ENCODE results near the gene UTP3. TPM values are rescaled to one million over a fixed set of nuclear protein-coding genes. Genes with fewer than 3 reads are reported as not detected.
"Not testable (repeated sequence)": the region's sequence is repeated elsewhere in the genome, so short reads cannot be mapped to it uniquely, and the experiment has no call there.

UTP3 gene, protein sequence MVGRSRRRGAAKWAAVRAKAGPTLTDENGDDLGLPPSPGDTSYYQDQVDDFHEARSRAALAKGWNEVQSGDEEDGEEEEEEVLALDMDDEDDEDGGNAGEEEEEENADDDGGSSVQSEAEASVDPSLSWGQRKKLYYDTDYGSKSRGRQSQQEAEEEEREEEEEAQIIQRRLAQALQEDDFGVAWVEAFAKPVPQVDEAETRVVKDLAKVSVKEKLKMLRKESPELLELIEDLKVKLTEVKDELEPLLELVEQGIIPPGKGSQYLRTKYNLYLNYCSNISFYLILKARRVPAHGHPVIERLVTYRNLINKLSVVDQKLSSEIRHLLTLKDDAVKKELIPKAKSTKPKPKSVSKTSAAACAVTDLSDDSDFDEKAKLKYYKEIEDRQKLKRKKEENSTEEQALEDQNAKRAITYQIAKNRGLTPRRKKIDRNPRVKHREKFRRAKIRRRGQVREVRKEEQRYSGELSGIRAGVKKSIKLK
- total RNA-seq = 21.8 and 25.6 TPM in 2 replicates

- DNase-seq (ENCODE audit: extremely low read depth, low read depth, low spot score) = peak; percentile 99
Observed at GRCh38 chr4:70687821-70688794, at the start of gene UTP3. TSS of gene UTP3 (plus strand) at chr4:70688532. CDS start at chr4:70688678, 146 bp downstream.

DNA sequence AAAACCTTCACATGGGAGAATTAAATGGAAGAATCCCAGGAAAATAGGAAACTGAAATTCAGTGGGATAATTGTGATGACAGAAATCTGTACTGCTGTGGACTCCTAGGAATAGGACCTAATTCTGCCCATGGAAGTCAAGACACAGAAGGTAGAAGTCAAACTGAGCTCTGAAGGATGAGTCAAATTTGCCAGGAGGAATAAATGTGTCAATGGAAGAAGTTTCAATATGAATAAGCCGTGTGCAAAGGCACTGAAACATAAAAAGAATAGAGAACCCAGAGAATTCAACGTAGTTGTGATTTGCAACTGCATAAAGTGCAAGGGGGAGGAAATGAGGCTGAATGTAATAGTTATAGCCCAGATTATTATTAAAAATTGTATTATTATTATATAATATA is 48.1 kb upstream of the UTP3 start:
- DNase-seq (ENCODE audit: extremely low read depth, low read depth, low spot score) = no peak

DNA sequence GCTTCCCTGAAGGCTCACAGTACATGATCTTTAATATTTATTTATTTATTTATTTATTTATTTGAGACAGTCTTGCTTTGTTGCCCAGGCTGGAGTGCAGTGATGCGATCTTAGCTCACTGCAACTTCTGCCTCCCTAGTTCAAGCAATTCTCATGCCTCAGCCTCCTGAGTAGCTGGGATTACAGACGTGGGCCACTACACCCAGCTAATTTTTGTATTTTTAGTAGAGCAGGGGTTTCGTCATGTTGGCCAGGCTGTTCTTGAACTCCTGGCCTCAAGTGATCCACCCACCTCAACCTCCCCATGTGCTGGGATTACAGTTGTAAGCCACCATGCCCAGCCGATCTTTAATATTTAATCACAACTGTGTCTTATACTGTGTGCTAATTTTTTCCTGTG is 37.6 kb upstream of the UTP3 start:
- not testable (repeated sequence) for DNase-seq (ENCODE audit: extremely low read depth, low read depth, low spot score)

- DNase-seq (ENCODE audit: extremely low read depth, low read depth, low spot score) = peak; percentile 9
Observed at GRCh38 chr4:70651864-70652506, 36.3 kb upstream of the UTP3 start.

DNA sequence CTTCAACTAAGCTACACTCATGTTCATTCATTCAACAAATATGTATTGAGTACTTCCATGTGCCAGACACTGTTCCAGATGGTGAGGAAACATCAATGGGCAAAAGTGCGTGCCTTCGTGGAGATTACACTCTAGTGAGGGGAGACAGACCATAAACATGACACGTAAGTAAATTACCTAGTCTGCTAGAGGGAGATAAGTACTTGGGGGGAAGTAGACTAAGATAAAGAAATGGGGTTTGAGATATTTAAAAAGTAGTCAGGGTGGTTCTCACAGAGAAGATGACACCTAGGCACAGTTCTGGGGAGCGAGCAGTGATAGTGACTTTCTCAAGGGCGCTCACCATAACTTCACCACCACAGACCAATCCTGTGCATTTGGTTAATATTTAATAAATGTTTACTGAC is 33.7 kb upstream of the UTP3 start:
- no peak for DNase-seq (ENCODE audit: extremely low read depth, low read depth, low spot score)

DNA sequence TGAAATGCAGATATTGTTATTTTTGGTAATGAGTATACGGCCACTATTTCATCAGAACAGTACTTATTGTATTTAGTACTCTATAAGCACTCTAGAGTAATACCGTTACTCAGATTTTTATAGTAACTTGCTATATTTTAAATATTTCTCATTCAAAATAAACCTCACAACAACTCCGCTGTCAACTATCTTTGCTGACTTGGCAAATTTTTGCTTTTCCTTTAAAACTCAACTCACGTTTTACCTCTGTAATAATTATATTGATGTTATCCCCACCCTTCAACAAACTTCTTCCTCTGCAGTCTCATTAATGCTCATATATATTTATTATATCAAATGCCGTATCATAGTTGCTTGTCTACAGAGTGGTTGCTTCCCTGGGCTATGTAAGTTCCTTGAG is 31.0 kb upstream of the UTP3 start:
- no peak for DNase-seq (ENCODE audit: extremely low read depth, low read depth, low spot score)

GRCh38 chr4:70658418-70658817 is 29.9 kb upstream of the UTP3 start:
- no peak for DNase-seq (ENCODE audit: extremely low read depth, low read depth, low spot score)

GRCh38 chr4:70660106-70660505 is 28.2 kb upstream of the UTP3 start:
- no peak for DNase-seq (ENCODE audit: extremely low read depth, low read depth, low spot score)

GRCh38 chr4:70661309-70661922 is 26.9 kb upstream of the UTP3 start:
- DNase-seq (ENCODE audit: extremely low read depth, low read depth, low spot score) = not testable (repeated sequence)

DNA sequence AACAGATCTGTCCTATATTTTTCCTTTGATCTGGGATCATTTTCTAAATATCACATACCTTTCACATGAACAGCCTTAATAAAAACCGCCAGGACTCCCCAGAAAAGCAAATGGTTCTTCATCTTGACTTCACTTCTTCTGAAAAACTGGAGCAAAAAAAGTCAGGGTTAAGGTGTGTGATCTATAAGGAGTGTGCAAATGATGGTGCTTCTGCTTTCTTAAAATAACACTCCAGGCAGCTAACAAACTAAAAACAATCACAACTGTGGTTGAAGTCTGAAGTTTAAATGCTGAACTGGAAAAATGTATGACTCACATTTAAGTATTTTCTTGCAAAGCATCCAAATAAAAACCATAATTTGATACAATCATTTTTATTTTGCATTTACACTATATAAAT is 22.0 kb upstream of the UTP3 start, which contains the start of gene JCHAIN:
JCHAIN (minus strand) TSS at position 140 of the 400 bp plus-strand sequence; CDS start at position 122, 18 bp downstream.
- DNase-seq (ENCODE audit: extremely low read depth, low read depth, low spot score) = no peak

DNA sequence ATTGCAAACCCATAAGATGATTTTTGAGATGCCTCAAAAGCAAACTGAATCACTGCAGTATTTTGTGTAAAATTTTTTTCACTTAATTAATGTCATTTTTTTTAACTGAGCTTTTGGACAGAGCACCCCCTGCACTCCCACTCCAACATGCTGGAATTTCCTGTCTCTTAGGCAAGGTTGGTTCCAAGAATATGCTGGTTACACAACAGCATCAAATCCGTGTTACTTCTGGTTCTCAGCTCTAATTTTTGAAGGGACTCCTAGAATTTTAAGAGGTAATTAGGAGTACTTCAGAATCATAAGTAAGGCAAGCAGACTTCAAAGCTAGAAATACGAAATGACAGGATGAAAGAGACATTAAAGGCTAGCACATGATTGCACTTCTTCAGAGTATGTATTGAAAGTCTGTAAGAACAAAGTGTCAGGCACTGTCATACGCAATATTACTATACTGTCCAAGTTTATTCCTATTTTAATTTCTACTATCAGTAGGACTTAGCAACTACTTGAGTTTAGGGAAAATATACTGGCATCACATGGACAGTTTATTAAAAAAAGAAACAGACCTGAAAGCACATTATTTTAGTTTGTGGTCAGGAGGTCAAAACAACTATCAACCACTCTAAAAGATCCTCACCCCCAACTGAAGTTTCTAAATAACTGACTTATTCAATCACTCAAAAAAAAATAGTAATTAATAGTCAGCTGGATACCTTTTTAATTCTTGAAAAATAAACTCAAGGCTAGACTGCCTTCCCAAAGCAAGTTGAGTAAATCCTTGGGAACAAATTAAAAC is 20.4 kb upstream of the UTP3 start:
- no peak for DNase-seq (ENCODE audit: extremely low read depth, low read depth, low spot score)

DNA sequence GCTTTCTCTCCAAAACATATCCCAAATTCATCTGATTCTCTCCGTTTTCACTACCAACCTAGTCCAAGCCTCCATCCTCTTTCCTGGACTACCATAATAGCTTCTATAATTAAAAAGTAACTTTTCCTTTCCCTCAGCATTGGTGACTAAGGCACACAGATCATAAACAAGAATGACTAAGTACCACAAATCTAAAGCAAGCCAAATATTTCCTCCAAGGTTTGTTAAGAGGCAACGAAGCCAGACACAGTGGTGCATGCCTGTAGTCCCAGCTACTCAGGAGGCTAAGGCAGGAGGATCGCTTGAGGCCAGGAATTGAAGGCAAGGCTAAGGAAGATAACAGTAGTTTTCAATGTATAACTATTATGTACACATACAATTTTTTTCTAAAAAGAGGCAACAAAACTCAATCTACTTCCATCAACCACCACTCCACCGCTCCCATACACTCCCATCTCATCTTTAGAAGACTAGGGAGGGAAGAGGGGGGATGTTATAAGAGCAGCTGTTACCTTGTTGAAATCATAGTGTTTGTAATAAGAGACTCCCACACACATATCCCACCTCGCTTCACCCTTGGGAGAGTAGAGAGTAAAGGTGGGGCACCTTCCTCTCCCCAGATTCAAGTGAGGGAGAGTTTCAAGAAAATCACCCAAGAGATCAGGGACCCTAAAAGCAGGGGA is 17.9 kb upstream of the UTP3 start:
- DNase-seq (ENCODE audit: extremely low read depth, low read depth, low spot score) = no peak

- DNase-seq (ENCODE audit: extremely low read depth, low read depth, low spot score) = no peak
Observed at GRCh38 chr4:70671091-70671490, 17.2 kb upstream of the UTP3 start.

DNA sequence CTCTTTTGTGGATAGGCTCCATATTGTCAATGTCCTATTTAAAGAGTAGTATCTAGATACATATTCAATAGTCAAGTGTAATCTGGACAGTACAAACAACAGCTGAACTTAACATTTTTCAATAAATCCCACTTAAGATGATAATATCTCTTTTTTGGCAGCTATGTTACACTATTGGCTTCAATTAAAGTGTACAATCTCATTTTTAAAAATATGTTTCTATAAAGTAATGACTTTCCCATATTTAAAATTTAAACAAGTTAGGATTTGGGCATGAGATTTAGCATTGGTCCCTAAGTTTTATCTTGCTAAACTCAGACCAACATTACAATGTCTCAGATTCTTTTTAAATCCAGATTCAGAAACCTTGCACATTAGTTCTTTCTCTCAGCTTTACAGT is 14.1 kb upstream of the UTP3 start:
- DNase-seq (ENCODE audit: extremely low read depth, low read depth, low spot score) = no peak

DNA sequence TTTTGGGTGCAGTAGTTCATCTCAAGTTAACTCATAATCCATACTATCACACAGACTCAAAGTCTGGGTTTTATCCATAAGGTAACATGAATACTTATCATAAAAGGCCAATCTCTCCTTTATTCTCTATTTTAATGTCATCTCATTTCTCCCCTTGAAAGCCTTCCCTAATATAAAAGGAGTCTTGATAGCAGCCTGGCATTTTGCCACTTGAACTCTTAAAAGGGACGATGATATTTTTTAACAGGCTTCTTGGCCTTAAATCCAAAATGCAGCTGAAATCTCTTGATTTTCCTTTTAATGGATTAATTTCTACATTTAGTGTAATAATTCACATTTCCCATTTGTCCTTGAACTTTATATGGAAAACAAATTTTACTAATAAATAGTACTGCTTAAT is 13.6 kb upstream of the UTP3 start:
- DNase-seq (ENCODE audit: extremely low read depth, low read depth, low spot score) = no peak

DNA sequence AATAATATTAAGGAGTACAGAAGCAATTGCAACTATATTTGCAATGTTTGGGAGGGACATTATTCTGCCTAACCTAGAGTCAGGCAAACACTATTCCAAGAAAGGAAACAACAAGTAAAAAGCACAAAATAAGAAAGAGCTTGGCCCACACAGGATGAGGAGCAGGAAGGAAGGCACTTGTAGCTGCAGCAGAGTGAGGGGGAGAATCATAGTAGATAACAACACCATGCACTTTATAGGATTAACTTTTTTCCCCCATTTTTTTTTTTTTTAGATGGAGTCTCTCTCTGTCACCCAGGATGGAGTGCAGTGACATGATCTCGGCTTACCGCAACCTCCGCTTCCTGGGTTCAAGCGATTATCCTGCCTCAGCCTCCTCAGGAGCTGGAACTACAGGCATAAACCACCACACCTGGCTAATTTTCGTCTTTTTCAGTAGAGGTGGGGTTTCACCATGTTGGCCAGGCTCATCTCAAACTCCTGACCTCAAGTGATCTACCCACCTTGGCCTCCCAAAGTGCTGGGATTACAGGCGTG is 11.7 kb upstream of the UTP3 start:
- no peak for DNase-seq (ENCODE audit: extremely low read depth, low read depth, low spot score)

DNA sequence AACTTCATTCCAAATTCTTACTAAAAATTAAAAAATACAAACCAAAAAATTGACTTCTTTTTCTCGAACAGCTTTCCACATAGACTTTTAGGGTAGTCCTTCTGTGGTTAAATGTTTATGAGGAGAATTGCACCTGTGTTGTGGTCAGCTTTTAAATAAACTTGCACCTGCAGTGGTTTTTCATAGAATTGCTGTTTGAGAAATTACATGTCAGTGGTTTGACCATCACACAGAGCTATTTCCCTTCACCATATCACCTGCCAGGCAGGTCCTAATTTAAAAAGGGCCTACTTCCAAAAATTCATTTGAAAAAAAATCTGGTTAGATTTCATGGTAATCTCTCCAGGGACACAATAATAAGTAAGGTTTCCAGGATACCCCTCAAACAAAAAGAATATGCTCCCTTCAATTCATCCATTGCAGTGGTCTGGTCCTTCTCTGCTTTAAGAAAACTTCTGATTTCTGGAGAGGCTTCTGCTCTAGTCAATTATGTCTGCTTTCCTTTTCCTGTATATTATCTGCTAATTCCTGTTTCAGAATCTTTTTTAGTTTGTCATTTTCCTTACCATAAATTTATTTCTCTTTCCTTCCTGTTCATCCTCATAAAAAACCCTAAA is 9.8 kb upstream of the UTP3 start:
- no peak for DNase-seq (ENCODE audit: extremely low read depth, low read depth, low spot score)

DNA sequence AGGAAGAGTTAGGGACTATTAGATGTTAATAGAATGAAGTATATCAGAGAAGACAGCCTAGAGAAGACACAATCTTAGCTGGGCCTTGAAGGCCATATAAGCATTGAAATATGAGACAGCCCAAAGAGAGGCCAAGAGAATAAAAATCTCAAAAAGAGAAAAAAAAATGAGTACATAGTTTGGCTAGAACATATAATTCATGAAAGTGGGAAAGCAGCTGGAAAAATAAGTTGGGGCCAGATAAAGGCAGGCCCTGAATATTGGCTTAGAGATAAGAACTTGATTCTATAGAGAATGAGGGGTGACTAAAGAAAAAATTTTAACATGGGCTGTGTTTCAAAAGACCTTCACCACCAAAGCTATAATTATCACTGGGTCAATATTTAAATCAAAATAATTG is 7.4 kb upstream of the UTP3 start:
- no peak for DNase-seq (ENCODE audit: extremely low read depth, low read depth, low spot score)
